ENCODE measurements around the gene MIF4GD.

Gene MIF4GD

GRCh38 chr17:75231071-75231470 is 40.0 kb downstream of the MIF4GD start:
- no peak for DNase-seq

GRCh38 chr17:75228847-75229246 is 42.2 kb downstream of the MIF4GD start:
- no peak for DNase-seq

DNA sequence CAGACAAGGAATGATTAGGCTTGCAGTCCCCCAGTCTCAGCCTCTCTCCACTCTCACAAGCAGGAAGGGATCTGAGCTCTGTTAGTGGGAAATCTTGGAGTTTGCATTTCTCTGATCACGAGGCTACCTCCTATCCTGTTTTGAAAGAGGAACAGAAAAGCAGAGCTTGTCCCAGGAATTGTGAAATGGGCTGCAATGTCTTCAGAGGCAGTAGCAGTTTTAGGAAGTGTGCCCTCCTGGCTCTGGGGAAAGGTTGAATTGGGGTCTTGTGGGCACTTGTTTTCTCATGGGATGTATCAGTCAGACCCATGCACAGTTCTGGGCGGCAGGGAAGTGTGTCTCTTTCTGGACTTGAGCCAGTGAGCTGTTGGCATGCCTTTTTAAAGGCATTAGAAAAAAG is 42.7 kb downstream of the MIF4GD start:
- DNase-seq: no peak

GRCh38 chr17:75227729-75228128 is 43.3 kb downstream of the MIF4GD start:
- no peak for DNase-seq

GRCh38 chr17:75225016-75225415 is 46.0 kb downstream of the MIF4GD start:
- no peak for DNase-seq

DNA sequence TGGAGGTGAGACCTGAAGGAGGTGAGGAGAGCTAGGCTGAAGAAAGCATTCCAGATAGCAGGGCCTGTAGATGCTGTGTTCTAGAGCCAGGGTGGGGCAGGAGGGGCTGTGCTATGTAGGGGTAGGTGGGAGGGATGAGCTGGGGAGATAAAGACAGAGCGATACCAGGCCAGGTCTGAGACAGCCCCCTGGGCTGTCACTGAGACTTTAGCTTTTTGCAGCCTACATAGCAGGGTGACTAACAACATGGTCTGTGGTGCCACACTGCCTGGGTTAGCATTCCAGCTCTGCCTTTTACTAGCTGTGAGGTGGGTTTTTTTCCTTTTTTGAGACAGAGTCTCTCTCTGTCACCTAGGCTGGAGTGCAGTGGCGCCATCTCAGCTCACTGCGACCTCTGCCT is 51.2 kb downstream of the MIF4GD start:
- no peak for DNase-seq

DNA sequence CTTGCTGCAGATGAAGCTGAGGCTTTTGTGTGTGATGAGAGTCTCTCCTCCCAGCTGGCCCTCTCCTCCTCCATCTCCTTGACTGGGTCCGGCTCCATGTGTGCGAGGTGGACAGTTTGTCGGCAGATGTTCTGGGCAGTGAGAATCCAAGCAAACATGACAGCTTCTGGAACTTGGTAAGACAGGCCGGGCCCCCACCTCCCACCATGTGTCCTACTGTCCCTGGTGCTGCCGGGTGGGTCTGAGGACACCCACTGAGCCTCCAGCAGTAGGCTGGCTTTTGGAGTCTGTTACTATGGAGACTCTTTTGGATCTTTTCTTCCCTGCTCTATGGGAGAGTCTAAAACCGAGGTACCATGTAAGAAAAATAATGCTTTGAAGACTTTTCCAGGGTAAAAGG is 52.9 kb downstream of the MIF4GD start:
- no peak for DNase-seq

Data from NCI-H187 (cell line).